ENCODE measurements around the gene NFKBIZ.

- TF ChIP-seq CTCF (IDR thresholded peaks at IDR 0.05; ENCODE audit: low read depth, low read length) (no peak), EZH2phosphoT487 (IDR thresholded peaks at IDR 0.05; ENCODE audit: low read depth) (no peak)
Observed at GRCh38 chr3:101817992-101818391, 31.3 kb upstream of the NFKBIZ start.
